HG03342 (cell line): Measurements from ENCODE around the gene OR4D9.

Experiments
- ATAC-seq: cut with Tn5 transposase; IDR thresholded peaks from one replicate; pipeline ENCODE4 v1.9.1; 2021; ENCODE audit warnings: mild to moderate bottlenecking, moderate library complexity; ENCODE audit not compliant: unreplicated experiment

Gene OR4D9

DNA sequence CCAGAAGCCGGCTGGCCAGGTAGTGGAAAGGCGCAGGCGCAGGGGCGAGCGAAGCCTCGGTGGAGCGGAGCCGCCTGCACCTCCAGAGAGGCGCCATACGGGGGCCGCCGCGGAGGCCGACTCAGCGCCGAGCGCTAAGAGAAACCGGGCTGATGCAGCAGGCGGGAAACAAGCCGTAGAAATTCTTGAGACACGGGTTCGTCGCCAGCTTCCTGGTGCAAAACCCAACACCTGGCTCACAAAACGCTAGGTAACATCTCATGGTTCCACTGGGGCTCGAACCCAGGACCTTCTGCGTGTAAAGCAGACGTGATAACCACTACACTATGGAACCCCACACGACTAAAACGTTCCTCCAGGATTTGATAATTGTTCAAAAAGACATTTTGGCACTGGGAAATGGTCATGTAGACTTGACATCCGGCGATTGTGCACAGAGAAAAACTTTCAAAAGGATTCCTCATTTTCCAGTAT is 39.1 kb downstream of the OR4D9 start:
- ATAC-seq, result peak; percentile 91

DNA sequence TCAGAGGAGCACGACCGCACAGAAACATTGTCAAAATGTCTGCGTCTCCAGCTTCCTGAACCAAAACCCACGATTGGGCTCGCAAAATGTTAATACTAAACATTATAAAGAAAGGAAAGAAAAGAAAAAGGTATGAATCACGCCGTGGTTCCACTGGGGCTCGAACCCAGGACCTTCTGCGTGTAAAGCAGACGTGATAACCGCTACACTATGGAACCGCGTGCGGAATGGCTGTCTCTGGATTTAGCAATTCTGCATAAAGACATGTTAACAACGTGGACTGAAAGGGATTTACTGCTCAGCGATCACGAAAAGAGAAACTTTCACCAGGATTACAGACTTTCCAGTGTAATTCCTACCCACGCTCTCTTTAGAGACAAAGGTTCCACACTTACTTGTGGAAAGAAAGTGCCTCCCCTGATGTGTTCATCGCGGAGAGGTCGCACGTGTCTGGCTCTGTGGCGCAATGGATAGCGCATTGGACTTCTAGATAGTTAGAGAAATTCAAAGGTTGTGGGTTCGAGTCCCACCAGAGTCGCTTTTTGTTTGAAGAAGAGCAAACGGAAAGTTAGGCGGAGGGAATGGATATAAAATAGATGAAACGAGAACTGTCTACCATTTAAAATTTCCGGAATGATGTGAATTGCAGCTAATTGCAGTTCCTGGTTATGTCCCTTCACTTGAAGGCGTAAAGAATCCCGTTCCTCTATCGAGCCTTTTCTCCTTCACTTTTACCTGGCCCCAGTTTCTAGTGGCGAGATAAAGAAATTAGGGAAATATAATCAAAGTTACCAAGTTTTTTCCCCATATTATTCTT is 39.7 kb downstream of the OR4D9 start:
- ATAC-seq, result peak; percentile 35

DNA sequence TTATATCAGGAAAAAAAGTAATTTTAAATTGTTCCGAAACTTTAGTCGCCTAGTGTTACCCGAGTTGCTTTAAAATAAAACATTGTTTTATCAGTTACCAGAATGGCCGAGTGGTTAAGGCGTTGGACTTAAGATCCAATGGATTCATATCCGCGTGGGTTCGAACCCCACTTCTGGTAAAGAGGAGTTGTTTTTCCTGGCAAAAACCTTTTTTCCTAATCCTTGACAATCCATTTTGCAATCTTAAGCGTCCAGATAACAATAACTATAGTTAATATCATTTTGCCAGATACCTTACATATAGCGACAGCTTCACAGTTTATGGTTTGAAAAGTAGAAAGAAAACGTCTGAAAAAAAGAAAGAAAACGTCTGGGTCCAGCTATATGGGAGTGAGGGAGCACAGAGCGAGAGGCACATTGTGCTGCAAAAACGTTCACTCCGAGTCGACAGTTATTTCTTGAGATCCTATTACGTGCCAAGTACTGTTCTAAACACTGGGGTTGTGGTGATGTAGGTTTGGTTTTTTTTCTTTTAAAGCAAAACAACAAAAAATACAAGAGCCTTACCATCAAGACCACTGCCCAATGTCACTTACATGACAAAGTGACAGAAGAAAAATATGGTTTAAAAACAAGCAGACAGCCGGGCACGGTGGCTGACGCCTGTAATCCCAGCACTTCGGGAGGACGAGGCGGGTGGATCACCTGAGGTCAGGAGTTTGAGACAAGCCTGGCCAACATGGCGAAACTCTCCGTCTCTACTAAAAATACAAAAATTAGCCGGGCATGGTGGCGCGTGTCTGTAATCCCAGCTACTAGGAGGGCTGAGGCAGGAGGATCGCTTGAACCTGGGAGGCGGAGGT is 40.6 kb downstream of the OR4D9 start:
- no peak for ATAC-seq

DNA sequence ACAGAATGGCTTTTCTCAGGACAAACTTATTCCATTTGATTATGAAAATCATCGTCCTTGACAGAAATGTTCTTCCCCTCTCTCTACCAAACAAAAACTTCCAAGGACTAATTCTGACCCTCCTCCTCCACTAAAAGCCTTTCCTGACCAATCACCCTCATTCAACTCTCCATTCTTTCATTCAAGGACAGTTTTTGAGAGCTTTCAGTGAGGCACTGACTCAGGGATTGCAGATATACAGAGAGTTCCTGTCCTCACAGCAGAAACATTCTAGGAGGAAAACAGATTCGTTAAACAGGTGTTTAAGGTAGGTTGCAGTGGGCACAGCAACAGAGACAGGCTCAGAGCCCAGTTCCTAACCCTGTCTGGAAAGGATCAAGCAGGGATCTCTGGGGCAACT is 41.5 kb downstream of the OR4D9 start:
- ATAC-seq, result no peak

DNA sequence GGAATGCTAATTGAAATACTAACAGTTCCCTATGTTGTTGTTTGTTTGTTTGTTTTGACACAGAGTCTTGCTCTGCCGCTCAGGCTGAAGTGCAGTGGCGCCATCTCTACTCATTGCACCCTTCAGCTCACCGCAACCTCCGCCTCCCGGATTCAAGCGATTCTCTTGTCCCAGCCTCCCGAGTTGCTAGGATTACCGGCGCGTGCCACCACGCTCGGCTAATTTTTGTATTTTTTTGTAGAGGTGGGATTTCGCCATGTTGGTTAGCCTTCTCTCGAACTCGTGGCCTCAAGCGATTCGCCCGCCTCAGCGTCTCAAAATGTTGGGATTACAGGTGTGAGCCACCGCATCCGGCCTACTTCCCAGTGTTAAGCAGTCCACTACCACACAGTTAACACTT is 42.0 kb downstream of the OR4D9 start:
- no peak for ATAC-seq

DNA sequence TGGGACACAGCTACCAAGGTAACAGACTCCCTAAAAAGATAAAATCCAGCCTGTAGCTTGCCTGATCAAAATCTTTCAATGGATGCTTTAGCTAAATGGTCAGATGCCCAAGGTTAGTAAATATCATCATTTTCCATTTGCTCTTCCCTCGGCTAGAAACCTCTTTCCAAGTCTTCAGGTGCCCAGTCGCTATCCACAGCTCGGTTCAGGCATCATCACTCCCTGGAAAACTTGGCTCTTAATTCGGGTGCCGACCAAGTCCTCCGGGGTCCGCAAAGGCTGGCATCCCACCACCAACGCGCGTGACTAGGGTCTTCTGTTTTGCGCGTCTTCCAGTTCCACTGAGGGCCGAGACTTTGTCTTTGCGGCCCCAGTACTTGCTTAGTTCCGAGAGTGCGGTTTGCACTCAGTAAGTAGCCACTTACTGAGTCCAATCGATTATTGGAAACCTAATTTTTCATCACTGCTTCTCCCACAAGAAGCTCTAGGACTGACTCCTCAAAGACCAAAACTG is 44.3 kb downstream of the OR4D9 start:
- ATAC-seq, result no peak

DNA sequence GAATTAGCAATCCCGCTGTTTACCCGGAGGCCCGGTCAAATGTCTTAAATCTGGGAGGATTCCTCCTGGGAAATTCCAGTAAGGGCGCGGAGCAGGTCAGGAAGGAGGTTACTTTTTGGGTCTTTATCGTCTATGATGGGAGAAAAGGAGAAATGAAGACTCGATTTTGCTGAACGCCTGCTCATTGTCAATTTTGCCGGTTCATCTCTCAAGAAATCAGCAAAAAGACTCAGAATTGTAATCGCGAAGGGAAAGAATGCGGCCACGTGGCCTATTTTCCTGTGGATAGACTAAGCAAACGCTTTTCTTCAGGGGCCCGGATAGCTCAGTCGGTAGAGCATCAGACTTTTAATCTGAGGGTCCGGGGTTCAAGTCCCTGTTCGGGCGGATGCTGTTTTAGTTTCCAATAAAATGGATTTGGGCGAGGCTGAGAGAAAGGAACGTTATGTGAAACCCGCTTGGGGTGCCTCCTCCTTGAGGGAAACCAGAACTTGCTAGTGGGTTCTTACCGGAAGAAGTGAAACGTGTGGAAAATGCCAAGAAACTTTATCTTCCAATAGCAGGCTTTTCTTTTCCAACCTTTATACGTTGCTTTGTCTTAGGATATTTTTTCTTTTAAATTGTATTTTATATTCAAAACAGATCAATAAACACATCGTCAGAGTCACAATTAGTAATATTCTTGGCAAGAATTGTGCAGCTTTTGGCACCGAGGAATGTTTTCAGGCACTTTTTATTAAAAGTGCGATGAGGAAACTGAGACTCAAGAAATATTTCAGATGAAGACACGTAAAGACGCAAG is 45.0 kb downstream of the OR4D9 start:
- peak; percentile 28 for ATAC-seq

DNA sequence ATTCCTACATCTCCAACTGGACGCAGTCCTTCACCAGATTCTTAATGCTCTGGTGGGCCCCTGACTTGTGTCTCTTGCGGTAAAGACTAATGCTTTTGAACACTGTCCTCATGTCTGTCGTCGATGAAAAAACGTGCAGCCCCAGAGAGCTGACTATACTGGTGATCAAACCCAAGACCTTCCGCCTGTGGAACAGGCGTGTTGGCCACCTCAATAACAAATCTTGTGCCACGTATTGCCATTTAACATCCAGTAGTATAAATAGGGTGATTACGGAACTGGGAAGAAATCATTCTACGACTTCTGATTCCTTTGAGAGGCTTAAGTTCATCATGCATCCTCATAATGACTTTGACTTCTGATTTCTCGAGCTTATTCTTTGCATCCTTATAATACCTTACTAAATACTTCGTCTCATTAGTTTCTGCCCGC is 45.6 kb downstream of the OR4D9 start:
- peak; percentile 4 for ATAC-seq

DNA sequence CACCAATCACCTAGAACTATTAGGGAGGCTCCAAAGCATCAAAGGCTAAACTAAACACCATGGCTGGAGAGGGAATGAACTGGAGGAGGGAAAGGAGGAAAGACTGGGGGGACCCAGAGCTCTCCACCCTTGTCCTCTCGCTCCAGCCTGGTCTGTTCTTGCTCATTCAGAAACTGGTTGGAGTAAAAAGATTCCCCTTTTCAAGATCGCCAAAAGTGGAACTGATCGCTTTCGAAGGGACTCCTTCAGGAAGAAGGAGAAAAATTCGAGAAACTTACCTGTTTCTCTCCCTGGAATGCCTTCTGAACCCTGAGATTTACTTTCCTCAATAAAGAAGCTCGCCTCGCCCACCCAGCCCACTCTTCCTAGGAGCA is 46.9 kb downstream of the OR4D9 start:
- ATAC-seq, result no peak

DNA sequence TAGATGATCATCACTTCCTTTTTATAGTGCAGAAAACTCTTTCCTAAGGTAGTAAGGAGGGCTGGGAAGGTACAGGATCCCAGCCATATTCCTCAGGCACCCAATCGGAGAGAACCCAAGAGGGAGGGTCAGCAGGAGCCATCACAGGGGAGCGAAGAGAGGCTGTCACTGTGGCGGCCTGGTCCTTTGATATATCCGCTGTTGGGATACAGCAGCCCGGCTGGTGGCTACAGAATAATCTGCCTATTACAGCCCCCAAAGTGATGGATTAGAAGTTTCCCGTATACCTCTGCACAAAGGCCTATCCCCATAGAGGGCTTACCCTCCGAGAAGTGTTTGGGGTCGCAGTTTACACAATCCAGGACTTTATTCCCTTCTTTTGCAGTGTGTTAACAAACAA is 48.5 kb downstream of the OR4D9 start:
- no peak for ATAC-seq

DNA sequence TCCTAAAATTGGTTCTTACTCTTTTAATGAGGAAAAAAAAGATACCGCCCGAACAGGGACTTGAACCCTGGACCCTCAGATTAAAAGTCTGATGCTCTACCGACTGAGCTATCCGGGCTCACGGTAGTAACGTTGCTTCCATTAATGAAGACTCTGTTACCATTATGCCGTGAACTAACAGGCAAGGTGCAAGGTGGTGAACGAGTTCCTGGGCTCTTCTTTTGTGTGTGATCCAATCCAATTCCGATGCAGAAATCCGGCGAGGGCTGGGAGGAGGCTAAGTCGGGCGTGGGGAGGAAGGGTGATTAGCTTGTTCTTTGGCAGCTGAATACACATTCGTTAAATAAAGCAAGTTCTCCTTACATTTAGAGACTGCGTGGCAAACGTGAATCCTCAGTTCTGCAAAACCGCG is 49.0 kb downstream of the OR4D9 start:
- peak; percentile 9 for ATAC-seq

DNA sequence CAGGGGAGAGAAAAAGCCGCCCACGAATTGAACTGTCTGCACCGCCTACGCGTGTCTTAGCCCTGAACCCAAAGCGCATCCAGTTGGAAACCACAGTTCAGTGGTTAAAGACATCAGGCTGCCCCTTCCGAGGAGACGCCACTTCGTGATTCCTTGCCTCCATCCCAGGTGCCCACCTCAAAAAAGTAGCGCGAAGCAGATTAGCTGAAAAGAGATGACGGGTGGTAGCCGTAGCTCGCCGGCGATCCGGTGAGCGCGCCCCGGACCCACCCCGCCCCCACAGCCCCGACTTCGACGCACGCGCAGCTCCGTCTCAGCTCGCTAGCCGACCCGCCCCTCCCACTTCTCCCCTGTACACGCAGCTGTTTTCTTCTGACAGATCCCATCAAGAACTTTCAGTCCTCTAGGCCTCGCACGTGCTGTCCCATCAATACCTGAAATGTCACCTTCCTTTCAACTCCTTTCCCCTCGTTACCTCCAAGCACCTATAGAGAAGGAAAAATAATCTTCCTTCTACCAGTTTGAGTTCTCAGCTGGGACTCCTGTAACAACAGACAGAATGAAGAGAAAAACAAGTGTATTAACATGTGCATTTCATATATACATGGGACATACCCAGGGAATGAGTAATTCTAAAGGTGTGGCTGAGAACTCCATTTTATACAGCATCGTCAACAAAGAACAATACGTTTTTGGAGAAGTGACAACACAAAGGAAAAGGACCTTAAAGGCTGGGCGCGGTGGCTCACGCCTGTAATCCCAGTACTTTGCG is 49.5 kb downstream of the OR4D9 start:
- ATAC-seq, result peak; percentile 48

DNA sequence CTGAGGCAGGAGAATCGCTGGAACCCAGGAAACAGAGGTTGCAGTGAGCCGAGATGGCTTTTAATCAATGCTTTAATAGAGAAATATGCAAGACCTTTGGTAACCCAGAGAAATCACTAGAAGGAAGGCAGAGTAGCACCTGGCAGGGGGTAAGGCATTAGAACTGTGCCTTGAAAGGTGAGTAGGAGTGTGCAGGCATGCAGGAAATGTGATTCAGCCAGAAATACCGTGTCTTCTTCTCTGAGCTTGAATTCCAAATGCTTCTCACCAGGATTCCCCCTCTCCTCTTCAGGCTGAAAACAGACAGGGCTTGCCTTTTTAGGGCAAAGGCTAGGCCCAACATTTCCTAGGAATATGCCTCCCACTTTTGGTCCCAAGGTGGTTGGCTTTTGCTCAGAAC is 51.0 kb downstream of the OR4D9 start:
- no peak for ATAC-seq
